Panc1 (cell line): Measurements from ENCODE around the gene COG3. TPM values are rescaled to one million over a fixed set of nuclear protein-coding genes. Genes with fewer than 3 reads are reported as not detected.
A peak's percentile ranks its signal among the peaks of the same experiment; 100 is the strongest.

Source experiments
- ATAC-seq: fragments of 200-7000 bp; cut with Tn5 transposase; 2 replicates; pipeline ENCODE4 v1.9.1; 2020; ENCODE audit warnings: mild to moderate bottlenecking, moderate library complexity
- BruUV-seq: library from RNA; stranded (reverse); fragments of 400-500 nt; replicated peaks from 2 replicates; lab custom pipeline; 2021; lab: Mats Ljungman, UMichigan
- CTCF ChIA-PET: fragments of 300-600 bp; sonication (Branson Sonifier 250); formaldehyde crosslinking; loops from one replicate; lab custom pipeline; 2022; ENCODE audit warnings: antibody characterized with exemption; lab: Charles Lee
- POLR2A ChIA-PET: fragments of 300-600 bp; sonication (Branson Sonifier 250); formaldehyde crosslinking; loops from one replicate; lab custom pipeline; 2022; ENCODE audit warnings: antibody characterized with exemption; lab: Charles Lee
- DNase-seq: peaks from one replicate; pipeline ENCODE4 v3.0.0-alpha.2; 2010; ENCODE audit warnings: low read depth, low spot score
- H3K27ac ChIP-seq: 2 replicates; pipeline ENCODE4 v1.5.1; 2011; ENCODE audit warnings: mild to moderate bottlenecking, low read length, inconsistent platforms
- H3K27me3 ChIP-seq: fragments of 200-500 bp; sonication (Bioruptor generic); 2 replicates; pipeline ENCODE4 v1.6.0; 2014; ENCODE audit warnings: low read length, inconsistent platforms; ENCODE audit not compliant: control insufficient read depth, insufficient read depth
- H3K36me3 ChIP-seq: fragments of 200-500 bp; sonication (Bioruptor generic); 2 replicates; pipeline ENCODE4 v1.5.1; 2014; ENCODE audit warnings: inconsistent platforms, mild to moderate bottlenecking, low read length, moderate library complexity; ENCODE audit not compliant: control insufficient read depth, insufficient read depth
- H3K4me1 ChIP-seq: 2 replicates; pipeline ENCODE4 v1.5.1; 2011; ENCODE audit warnings: inconsistent platforms, mild to moderate bottlenecking, low read length, moderate library complexity; ENCODE audit not compliant: control insufficient read depth, insufficient read depth
- H3K4me3 ChIP-seq, 2 experiments: 2 replicates each; pipeline ENCODE4 v1.5.1; 2011 to 2012; ENCODE audit warnings: low read depth in 2 of 2, low read length in 2 of 2, mild to moderate bottlenecking in 2 of 2, inconsistent platforms in 1 of 2, moderate library complexity in 1 of 2
- H3K9me3 ChIP-seq: fragments of 200-500 bp; sonication (Bioruptor generic); 2 replicates; pipeline ENCODE4 v1.5.1; 2014; ENCODE audit warnings: low read depth, mild to moderate bottlenecking, inconsistent platforms, low read length, moderate library complexity; ENCODE audit not compliant: control insufficient read depth, insufficient read depth
- CTCF ChIP-seq: fragments of 450-650 bp; IDR thresholded peaks from 2 replicates; pipeline ENCODE4 v1.5.1; 2017; ENCODE audit warnings: mild to moderate bottlenecking
- POLR2AphosphoS5 ChIP-seq: IDR thresholded peaks from 2 replicates; pipeline ENCODE4 v1.6.1; 2012; ENCODE audit warnings: mild to moderate bottlenecking, low read depth, low read length, moderate library complexity
- REST ChIP-seq, 2 experiments: IDR thresholded peaks; 2 replicates each; pipeline ENCODE4 v1.6.1; 2011 to 2012; ENCODE audit warnings: low read depth in 2 of 2, control low read depth in 1 of 2, low read length in 1 of 2, mild to moderate bottlenecking in 1 of 2, moderate library complexity in 1 of 2; ENCODE audit not compliant: insufficient read depth in 1 of 2
- SIN3A ChIP-seq: IDR thresholded peaks from 2 replicates; pipeline ENCODE4 v1.6.1; 2012; ENCODE audit warnings: low read depth, mild to moderate bottlenecking, low read length, moderate library complexity, borderline replicate concordance; ENCODE audit not compliant: insufficient read depth
- TCF7L2 ChIP-seq: IDR thresholded peaks from 2 replicates; pipeline ENCODE4 v1.6.1; 2011; ENCODE audit warnings: mild to moderate bottlenecking, low read depth, low read length, inconsistent platforms
- in situ Hi-C: cut with HindIII; loops from 2 replicates; pipeline ENCODE4 v1.10.0; 2016; ENCODE audit warnings: low sequenced_read_pairs, low pct_unique_long_range_greater_than_20kb
- intact Hi-C: fragments of 100-400 bp; cut with micrococcal nuclease; formaldehyde crosslinking; loops from one replicate; pipeline ENCODE4 v1.10.0; 2022; ENCODE audit not compliant: unreplicated experiment
- total RNA-seq: library from RNA; stranded (reverse); gene quantifications from one replicate; pipeline ENCODE4 v1.2.1, GENCODE V29; 2021; ENCODE audit not compliant: unreplicated experiment

Gene COG3
- total RNA-seq, 1 experiment from 2014 or later, result 13.6 TPM

DNA sequence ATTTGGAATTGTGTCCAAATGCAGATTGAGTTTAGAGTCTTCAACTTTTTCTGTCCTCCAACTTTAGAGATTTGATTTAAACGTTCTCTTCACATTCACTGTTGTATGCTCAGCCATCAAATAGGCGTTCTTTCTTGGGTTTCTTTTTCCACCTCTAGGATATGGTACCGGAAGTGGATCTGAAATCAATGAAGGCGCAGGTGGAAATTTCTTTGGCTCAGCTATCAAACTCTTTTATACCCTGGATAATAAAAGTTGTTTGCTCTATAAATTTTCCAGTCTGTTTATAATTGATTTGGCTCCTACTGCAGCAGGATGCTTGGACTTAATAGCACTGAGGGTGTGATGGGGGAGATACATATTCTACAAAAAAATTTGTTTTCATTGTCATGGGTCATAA is 1.6 kb downstream of the COG3 start:
- intact Hi-C loops, result no loop called here
- H3K9me3 ChIP-seq, result no peaks in the 10 kb centered on the region
- peaks cover 4% of the 10 kb centered on the region; the same call in 1 of the 2 replicates for H3K36me3 ChIP-seq
- no TSS peak for BruUV-seq
- DNase-seq (no peak), ATAC-seq (no peak)
- H3K4me1 ChIP-seq, result peaks cover 5% of the 10 kb centered on the region
- TF ChIP-seq TCF7L2 (no peak), REST (IDR thresholded peaks at IDR 0.05; ENCODE audit: insufficient read depth in 1 of 2, low read depth in 2 of 2, low read length in 1 of 2) (no peak), CTCF (no peak), SIN3A (no peak), POLR2AphosphoS5 (no peak)
- no peaks in the 10 kb centered on the region for H3K27me3 ChIP-seq
- H3K4me3 ChIP-seq, result peak overlapping the region; percentile 74 to 91
- POLR2A ChIA-PET, result no interaction called here
- in situ Hi-C loops, result no loop called here
- CTCF ChIA-PET, result no interaction called here
- H3K27ac ChIP-seq, result no peak overlapping the region

GRCh38 chr13:45468635-45469034 is 3.9 kb downstream of the COG3 start:
- in situ Hi-C loops (no loop called here), intact Hi-C loops (no loop called here)
- Histone ChIP-seq H3K27ac (no peak overlapping the region), H3K4me1 (peaks cover 5% of the 10 kb centered on the region), H3K36me3 (peaks cover 4% of the 10 kb centered on the region; the same call in 1 of the 2 replicates), H3K4me3 (no peak overlapping the region), H3K27me3 (no peaks in the 10 kb centered on the region), H3K9me3 (no peaks in the 10 kb centered on the region)
- BruUV-seq, result no TSS peak
- TF ChIP-seq TCF7L2 (no peak), SIN3A (no peak), REST (IDR thresholded peaks at IDR 0.05; ENCODE audit: insufficient read depth in 1 of 2, low read depth in 2 of 2, low read length in 1 of 2) (no peak), CTCF (no peak), POLR2AphosphoS5 (no peak)
- no peak for ATAC-seq
- DNase-seq, result no peak
- CTCF ChIA-PET, result no interaction called here
- POLR2A ChIA-PET, result no interaction called here
